Measurements from ENCODE around the gene SLC6A3.

The SLC6A3 gene

DNA sequence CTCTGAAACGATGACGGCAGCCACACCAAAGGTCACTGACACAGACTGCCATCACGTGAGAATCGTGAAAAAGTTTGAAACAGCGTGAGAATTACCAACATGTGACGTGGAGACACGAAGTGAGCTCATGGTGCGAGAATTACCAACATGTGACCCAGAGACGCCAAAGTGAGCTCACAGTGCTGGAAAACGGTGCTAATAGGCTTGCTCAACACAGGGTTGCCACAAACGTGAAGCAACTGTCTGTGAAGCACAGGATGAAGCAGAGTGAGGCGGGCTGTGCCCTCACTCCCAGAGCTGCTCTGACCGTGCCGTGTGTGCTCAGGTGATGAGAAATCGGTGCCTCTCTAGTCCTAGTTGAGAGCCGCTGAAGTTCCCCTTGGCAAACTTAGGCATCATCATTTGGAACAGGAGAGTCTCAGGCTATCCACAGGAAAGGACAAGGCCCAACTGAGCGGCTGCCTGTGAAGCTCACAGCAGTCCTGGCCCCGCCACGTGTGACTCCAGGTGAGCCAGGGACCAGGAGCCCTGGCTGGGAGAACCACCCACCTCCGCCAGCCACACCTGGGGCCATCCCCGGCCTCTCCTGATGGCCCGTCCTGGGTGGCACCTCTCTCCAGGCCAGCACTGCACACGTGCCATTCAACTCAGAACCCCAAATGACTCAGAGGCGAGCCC lies 29.8 kb upstream of the SLC6A3 start:
- DNase-seq (ENCODE audit: low read depth in 1 of 2, low spot score in 1 of 2), result no peak
- in situ Hi-C loops (cut with HindIII; ENCODE audit: low pct_unique_long_range_greater_than_20kb, low sequenced_read_pairs), result no loop called here
- no peak for TF ChIP-seq JUND (IDR thresholded peaks at IDR 0.05; ENCODE audit: low read depth)

DNA sequence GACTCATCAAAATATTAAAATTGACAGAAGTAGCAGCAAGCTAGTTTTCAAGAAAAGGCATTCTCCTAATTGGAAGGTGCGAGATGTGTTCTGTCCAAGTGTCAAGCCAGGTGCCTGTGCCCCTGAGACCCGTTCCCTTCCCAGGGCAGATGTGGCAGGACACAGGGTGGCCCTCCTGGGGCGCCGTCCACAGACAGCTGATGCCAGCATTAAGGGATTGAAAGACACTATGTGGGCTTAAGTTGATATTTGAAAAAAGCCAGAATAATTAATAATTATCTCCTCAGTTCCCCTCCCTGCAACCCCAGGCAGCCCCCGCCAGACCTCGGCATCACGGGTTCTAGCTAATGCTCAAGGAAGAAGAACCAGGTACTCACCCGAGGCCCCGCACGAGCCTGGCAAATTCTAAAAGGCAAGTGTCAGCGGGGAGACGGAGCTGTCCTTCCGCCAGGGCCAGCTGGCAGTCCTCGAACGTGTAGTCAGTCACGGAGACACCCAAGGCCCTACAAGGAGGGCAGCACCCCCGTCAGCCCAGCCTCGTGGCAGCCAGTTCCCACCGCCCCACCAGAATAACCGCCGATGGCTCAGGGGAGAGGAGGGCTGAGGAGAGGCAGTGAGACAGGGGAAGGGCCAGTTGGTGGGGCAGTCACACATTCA lies 29.1 kb upstream of the SLC6A3 start:
- in situ Hi-C loops (cut with HindIII; ENCODE audit: low pct_unique_long_range_greater_than_20kb, low sequenced_read_pairs), result no loop called here
- no peak for TF ChIP-seq JUND (IDR thresholded peaks at IDR 0.05; ENCODE audit: low read depth)

DNA sequence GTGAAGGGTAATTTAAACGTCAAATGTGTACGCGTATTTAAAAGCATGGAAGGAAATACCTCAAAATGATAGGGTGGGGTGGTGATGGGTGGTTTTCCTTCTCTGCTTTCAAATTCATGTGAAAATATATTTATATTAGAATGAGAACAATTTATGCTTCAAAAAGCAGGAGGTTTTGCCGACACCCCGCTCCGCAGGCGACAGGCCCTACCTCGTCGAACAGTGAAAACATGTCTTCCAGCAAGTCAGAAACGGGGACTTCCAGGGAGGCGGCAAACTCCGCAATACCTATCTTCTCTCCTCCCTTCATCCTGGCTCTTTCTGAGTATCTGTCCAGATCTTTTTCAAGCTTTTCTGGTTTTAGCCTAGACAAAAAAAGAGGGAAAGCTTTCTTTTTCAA lies 28.5 kb upstream of the SLC6A3 start:
- in situ Hi-C loops (cut with HindIII; ENCODE audit: low pct_unique_long_range_greater_than_20kb, low sequenced_read_pairs), result no loop called here
- DNase-seq (ENCODE audit: low read depth in 1 of 2, low spot score in 1 of 2), result no peak

More for the DNA sequence above, 29.1 kb upstream of the SLC6A3 start:
- DNase-seq (ENCODE audit: low read depth in 1 of 2, low spot score in 1 of 2), result no peak

DNA sequence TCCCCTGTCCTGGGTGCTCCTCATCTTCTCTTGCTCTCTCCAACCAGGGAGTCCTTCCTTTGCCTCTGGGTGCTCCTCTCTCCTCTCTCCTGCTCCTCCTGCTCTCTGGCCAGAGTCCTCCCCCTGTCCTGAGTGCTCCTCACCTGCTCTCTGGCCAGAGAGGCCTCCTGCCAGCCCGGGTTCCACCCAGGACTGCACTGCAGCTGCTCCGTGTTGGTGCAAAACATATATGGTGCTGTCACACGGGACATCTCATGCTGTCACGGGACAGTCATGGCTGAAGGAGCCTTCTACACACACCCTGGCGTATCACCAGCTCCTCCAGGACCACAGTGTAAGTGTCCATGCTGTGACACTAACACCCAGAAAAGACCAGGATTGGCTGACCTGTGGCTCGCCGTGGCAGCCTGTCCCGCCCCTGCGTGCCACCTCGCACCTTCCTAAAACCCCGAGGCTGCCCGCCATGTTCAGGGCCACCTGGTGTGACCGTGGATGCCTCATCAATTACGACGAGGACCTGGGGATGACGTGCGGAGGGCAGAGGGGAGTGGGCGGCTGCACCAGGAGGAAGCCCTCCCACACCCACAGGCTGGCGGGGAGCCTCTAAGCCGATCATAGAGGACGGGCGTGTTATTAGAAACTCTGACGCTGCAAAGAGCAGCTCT lies 27.9 kb upstream of the SLC6A3 start:
- in situ Hi-C loops (cut with HindIII; ENCODE audit: low pct_unique_long_range_greater_than_20kb, low sequenced_read_pairs), result no loop called here
- TF ChIP-seq JUND (IDR thresholded peaks at IDR 0.05; ENCODE audit: low read depth), result no peak
- no peak for DNase-seq (ENCODE audit: low read depth in 1 of 2, low spot score in 1 of 2)

More for the DNA sequence above, 28.5 kb upstream of the SLC6A3 start:
- TF ChIP-seq JUND (IDR thresholded peaks at IDR 0.05; ENCODE audit: low read depth), result no peak

DNA sequence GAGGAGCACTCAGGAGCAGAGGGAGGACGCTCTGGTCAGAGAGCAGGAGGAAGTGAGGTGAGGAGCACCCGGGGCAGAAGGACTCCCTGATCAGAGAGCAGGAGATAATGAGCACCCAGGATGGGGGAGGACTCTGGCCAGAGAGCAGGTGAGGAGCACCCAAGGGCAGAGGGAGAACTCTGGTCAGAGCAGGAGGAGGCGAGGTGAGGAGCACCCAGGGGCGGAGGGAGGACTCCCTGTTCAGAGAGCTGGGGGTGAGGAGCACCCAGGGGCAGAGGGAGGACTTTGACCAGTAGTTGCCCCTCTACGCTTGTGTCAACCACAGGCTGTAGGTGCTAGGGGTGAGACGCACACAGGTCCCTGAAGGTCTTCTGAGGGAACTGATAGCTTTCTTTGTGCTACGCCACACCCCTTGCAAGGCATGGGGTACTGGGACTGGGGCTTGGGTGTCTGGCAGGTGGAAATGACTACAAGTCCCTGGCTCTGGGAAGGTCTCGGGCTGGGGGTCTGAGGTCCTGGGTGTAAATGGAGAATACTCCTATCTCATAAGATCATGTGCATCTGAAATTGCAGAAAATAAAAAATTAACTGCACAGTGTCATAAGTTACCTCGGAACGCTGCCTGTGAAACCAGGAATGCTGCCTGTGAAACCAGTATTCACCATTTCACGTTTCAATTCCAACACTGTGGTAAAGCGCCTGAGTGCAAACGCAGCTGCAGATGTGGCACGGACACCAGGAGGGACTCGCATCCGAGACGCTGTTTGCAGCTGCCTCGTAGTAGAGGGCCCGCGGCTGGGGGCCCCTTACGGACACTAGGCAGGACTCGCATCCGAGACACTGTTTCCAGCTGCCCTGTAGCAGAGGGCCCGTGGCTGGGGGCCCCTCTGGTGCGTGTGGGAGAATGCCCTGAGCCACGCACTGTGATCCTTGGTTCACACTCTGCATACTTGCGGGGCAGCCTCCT lies 27.0 kb upstream of the SLC6A3 start:
- DNase-seq (ENCODE audit: low read depth in 1 of 2, low spot score in 1 of 2), result no peak
- TF ChIP-seq JUND (IDR thresholded peaks at IDR 0.05; ENCODE audit: low read depth), result no peak
- in situ Hi-C loops (cut with HindIII; ENCODE audit: low pct_unique_long_range_greater_than_20kb, low sequenced_read_pairs), result no loop called here

DNA sequence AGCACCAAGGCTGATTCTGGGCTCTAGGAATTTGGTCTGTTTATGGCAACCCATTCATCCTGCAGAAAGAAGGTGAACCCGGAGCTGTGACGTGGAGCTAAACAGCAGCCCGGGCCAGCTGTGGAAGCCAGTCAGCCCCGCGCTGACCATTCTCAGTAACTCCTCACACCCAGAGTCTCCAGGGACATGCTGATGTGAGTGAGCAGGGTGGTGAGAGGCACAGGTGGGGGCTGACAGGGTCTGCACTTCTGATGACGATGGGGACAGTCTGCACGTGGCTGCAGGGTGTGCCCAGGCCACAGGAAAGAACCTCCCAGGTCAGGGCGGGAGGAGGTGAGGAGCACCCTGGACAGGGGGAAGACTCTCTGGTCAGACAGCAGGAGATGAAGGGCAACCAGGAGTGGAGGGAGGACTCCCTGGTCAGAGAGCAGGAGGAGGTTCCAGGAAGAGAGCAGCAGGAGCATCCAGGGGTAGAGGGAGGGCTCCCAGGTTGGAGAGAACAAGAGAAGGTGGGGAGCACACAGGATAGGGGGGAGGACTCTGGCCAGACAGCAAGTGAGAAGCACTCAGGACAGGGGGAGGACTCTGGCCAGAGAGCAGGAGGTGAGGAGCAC lies 26.1 kb upstream of the SLC6A3 start:
- DNase-seq (ENCODE audit: low read depth in 1 of 2, low spot score in 1 of 2), result no peak
- in situ Hi-C loops (cut with HindIII; ENCODE audit: low pct_unique_long_range_greater_than_20kb, low sequenced_read_pairs), result no loop called here
- no peak for TF ChIP-seq JUND (IDR thresholded peaks at IDR 0.05; ENCODE audit: low read depth)

DNA sequence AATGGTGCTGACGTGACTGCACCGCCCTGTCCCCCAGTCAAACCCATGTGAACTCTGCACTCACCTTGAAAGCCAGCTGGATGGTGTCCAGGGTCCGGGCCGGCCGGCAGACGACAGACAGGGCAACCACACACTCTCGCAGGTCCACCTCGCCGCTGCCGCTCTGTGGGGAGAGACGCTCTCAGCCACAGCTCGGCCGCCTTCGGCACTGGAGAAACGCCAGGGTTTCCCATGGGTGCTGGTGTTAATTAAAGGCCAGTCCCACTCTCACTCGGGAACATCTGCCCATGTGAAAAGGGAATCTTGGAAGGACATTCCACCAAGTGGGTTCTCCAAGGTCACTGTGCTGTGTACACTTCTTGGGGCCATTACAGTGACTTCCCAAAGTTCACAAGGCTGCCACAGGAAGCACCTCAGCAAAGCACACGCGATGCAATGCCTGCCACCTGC lies 25.5 kb upstream of the SLC6A3 start:
- in situ Hi-C loops (cut with HindIII; ENCODE audit: low pct_unique_long_range_greater_than_20kb, low sequenced_read_pairs), result no loop called here
- no peak for TF ChIP-seq JUND (IDR thresholded peaks at IDR 0.05; ENCODE audit: low read depth)
- no peak for DNase-seq (ENCODE audit: low read depth in 1 of 2, low spot score in 1 of 2)

DNA sequence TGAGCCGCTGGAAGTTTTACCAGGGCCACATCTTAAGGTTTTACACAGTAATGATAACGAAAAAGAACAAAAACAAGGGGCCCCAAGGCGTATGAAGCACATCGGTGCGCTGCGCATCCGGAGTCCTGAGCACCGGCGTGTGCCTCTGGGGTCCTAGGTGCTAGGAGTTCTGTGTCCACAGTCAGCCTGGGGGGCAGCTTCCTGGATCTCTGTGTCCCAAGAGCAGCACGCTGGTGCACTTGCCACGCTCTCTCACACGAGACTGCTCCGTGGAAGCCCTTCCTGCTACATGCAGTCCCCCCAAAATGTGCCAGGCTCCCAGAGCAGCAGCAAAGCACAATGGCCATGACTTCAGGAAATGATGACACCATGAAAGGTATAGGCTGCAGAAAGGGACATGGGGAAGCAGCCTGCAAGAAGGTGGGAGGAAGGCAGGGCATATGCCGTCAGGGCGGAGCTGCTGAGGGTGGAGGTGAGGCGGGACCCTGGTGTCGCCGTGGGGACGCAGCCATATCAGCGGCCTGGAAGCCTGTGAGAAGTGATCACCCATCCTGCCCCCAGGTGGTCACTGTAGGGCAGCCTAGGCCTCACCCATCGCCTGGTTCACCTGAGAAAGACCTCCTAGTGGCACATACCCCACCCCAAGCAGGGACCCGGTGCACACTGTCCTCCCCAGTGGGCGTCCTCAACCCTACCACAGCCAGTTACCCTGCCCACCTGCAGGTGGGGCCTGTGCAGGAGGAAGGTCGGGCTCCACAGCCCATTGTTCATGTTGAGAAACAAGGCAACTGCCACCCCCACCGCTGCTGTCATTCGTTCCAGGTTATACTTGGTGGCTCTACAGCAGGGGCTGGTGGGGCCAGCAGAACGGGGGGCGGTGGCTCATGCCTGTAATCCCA lies 23.6 kb upstream of the SLC6A3 start:
- DNase-seq (ENCODE audit: low read depth in 1 of 2, low spot score in 1 of 2), result no peak
- no peak for TF ChIP-seq JUND (IDR thresholded peaks at IDR 0.05; ENCODE audit: low read depth)
- in situ Hi-C loops (cut with HindIII; ENCODE audit: low pct_unique_long_range_greater_than_20kb, low sequenced_read_pairs), result no loop called here

DNA sequence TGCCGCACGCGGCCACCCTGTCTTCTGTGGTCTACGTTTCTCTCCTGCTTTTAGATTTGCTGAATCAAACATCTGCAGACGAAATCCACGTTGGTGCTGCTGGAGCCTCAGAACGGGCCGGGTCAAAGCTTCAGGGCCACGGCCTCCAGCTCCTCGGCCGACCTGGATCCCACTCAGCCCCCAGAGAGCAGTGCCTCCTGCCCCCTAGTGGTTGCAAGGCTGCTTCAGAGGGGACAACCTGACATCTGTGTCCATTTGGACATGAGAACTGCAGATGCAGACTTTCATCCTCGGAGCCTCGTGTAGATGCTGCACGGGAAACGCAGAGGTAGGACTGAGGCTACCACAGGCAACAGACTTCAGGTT lies 23.0 kb upstream of the SLC6A3 start:
- in situ Hi-C loops (cut with HindIII; ENCODE audit: low pct_unique_long_range_greater_than_20kb, low sequenced_read_pairs), result no loop called here
- no peak for TF ChIP-seq JUND (IDR thresholded peaks at IDR 0.05; ENCODE audit: low read depth)
- DNase-seq (ENCODE audit: low read depth in 1 of 2, low spot score in 1 of 2), result peak; percentile 58 to 77

DNA sequence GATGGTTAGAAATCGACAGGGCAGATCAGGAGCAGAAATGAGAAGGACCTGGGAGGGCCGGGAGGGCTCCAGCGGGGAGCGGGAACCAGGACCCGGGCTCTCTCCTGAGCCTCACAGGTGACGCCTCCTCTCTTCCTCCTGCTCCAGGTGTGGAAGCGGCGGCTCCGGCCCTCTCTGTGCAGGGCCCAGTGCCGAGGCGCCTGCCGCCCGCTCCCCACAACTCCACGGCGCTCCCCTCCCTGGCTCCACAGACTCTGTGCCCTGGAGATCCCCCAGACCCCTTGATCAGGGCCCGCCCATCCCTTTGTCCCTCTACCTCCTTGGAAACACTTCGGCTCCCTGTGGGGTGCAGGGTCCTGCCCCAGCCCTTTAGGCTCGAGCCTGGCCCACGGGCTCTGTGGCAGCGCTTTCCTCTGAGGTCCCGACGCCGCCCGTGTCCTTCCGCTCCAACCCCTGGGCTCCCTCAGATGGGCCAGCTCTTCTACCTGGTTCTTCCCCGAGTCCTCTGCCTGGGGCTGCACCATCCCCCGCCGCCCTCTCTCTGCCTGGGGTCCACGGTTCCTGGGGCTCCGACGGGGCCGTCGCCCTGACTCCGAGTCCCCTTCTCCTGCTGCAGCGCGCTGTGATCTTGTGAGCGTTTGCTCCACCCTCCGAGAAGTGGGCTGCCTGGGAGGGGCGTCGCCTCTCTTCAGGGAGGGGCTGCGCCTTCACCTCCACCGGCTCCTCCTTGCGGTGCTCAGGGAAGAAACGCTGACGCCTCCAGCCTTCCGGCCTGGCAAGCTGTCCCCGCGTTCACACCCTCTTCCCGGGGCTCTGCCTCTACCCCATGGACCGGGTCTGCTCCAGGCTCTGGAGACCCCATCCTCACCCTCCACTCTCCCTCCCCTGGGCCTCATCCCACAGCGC lies 22.4 kb upstream of the SLC6A3 start:
- no peak for TF ChIP-seq JUND (IDR thresholded peaks at IDR 0.05; ENCODE audit: low read depth)
- in situ Hi-C loops (cut with HindIII; ENCODE audit: low pct_unique_long_range_greater_than_20kb, low sequenced_read_pairs), result no loop called here

More for the DNA sequence above, 22.4 kb upstream of the SLC6A3 start:
- no peak for DNase-seq (ENCODE audit: low read depth in 1 of 2, low spot score in 1 of 2)

All from T47D (cell line).